ENCODE data around the gene LCT. TPM values are rescaled to one million over a fixed set of nuclear protein-coding genes. Genes with fewer than 3 reads are reported as not detected.
A peak's percentile ranks its signal among the peaks of the same experiment; 100 is the strongest.

LCT gene
- total and polyA plus RNA-seq, 2 of the 4 experiments (the other 2 are of a cell fraction), result under 0.01 TPM; not detected in 1

GRCh38 chr2:135797497-135798274 is 39.3 kb downstream of the LCT start (continued):
- TF ChIP-seq, protein P1, sequence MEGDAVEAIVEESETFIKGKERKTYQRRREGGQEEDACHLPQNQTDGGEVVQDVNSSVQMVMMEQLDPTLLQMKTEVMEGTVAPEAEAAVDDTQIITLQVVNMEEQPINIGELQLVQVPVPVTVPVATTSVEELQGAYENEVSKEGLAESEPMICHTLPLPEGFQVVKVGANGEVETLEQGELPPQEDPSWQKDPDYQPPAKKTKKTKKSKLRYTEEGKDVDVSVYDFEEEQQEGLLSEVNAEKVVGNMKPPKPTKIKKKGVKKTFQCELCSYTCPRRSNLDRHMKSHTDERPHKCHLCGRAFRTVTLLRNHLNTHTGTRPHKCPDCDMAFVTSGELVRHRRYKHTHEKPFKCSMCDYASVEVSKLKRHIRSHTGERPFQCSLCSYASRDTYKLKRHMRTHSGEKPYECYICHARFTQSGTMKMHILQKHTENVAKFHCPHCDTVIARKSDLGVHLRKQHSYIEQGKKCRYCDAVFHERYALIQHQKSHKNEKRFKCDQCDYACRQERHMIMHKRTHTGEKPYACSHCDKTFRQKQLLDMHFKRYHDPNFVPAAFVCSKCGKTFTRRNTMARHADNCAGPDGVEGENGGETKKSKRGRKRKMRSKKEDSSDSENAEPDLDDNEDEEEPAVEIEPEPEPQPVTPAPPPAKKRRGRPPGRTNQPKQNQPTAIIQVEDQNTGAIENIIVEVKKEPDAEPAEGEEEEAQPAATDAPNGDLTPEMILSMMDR (conservative IDR thresholded peaks at IDR 0.05; ENCODE audit: low read depth, low read length), result peak; percentile 93

GRCh38 chr2:135796606-135797005 is 40.4 kb downstream of the LCT start:
- Histone ChIP-seq H3K4me3 (ENCODE audit: insufficient read depth, low read depth, low read length) (no peak overlapping the region), H3K9me1 (ENCODE audit: insufficient read depth, low read length) (0 out of 2 replicates have a peak, but pooled peaks cover 1% of the 10 kb centered on the region), H3K4me2 (ENCODE audit: low read depth, low read length) (no peak overlapping the region), H3K23ac (ENCODE audit: low read depth, low read length) (no peak overlapping the region), H2AK9ac (replicated peaks; ENCODE audit: low read depth, low read length, poor library complexity) (no peak overlapping the region), H4K5ac (ENCODE audit: low read depth, low read length) (no peak overlapping the region), H2BK15ac (ENCODE audit: low read depth, low read length) (no peak overlapping the region), H2AK5ac (ENCODE audit: low read depth, low read length) (no peak overlapping the region), H3K79me1 (ENCODE audit: low read depth in 1 of 2, low read length in 2 of 2) (no peaks in the 10 kb centered on the region), H4K91ac (ENCODE audit: insufficient read depth, low read depth, low read length) (no peak overlapping the region), H4K20me1 (ENCODE audit: insufficient read depth, low read length) (no peaks in the 10 kb centered on the region), H3K36me3 (ENCODE audit: control insufficient read depth, insufficient read depth, low read length) (no peaks in the 10 kb centered on the region), H3K18ac (ENCODE audit: low read depth, low read length) (no peak overlapping the region), H3K27ac (ENCODE audit: insufficient read depth, low read length) (no peak overlapping the region), H4K8ac (ENCODE audit: low read depth in 2 of 2, low read length in 2 of 2) (no peak overlapping the region), H3K4me1 (ENCODE audit: control insufficient read depth, insufficient read depth, low read length) (peaks cover 1% of the 10 kb centered on the region), H2BK20ac (ENCODE audit: low read depth, low read length) (no peak overlapping the region), H3K9me3 (ENCODE audit: control insufficient read depth, insufficient read depth, low read length) (peaks cover 8% of the 10 kb centered on the region; the same call in 1 of the 2 replicates), H2BK5ac (ENCODE audit: low read depth, low read length, poor library complexity, severe bottlenecking) (no peak overlapping the region), H3K56ac (ENCODE audit: extremely low read depth, insufficient read depth, low read length) (no peak overlapping the region), H2BK120ac (ENCODE audit: low read depth, low read length) (no peak overlapping the region), H3K4ac (ENCODE audit: low read depth, low read length) (no peak overlapping the region), H2AFZ (replicated peaks; ENCODE audit: low read length, poor library complexity) (no peak overlapping the region), H3K14ac (replicated peaks; ENCODE audit: low read depth, low read length) (no peak overlapping the region), H3K9ac (ENCODE audit: low read depth, low read length) (no peak overlapping the region), H3K27me3 (ENCODE audit: control insufficient read depth, insufficient read depth, low read length) (no peaks in the 10 kb centered on the region)
- no peak for DNase-seq
- POLR2A ChIA-PET (ENCODE audit: unreplicated experiment), result no interaction called here
- intact Hi-C loops (cut with micrococcal nuclease) (loop anchor here (1.0 to 5.0 kb wide), 2 partner anchors 792 to 809 kb away; no protein-coding TSS in a partner anchor), in situ Hi-C loops (cut with MboI; ENCODE audit: low sequenced_read_pairs) (no loop called here), dilution Hi-C loops (cut with HindIII; ENCODE audit: low sequenced_read_pairs, unreplicated experiment) (no loop called here)
- WGBS, 2 experiments (ENCODE audit: extremely low coverage in 2 of 2, insufficient read length in 1 of 2), result no CpG with 5 or more reads among the region's 8 CpGs
- CTCF ChIA-PET, result interaction anchor here (0.8 to 1.8 kb wide), 5 partner anchors 10 to 808 kb away, joined by 3 to 7 read pairs (median 3); no protein-coding TSS in a partner anchor
- TF ChIP-seq NFE2L2 (IDR thresholded peaks at IDR 0.05; ENCODE audit: low read depth, low read length) (no peak), BHLHE40 (IDR thresholded peaks at IDR 0.05; ENCODE audit: low read depth, low read length) (no peak), MXI1 (IDR thresholded peaks at IDR 0.05; ENCODE audit: borderline replicate concordance, low read depth, low read length) (no peak), SMC3 (IDR thresholded peaks at IDR 0.05; ENCODE audit: low read depth, low read length) (no peak), USF2 (IDR thresholded peaks at IDR 0.05; ENCODE audit: low read depth, low read length) (no peak), POLR2A (IDR thresholded peaks at IDR 0.05; ENCODE audit: low read depth, low read length) (no peak), MAZ (IDR thresholded peaks at IDR 0.05; ENCODE audit: borderline replicate concordance, low read depth, low read length) (no peak), RAD21 (IDR thresholded peaks at IDR 0.05; ENCODE audit: low read length) (no peak), CEBPB (IDR thresholded peaks at IDR 0.05; ENCODE audit: low read depth, low read length) (no peak), RCOR1 (IDR thresholded peaks at IDR 0.05; ENCODE audit: insufficient replicate concordance, low read length) (no peak)
- TF ChIP-seq, protein P1 (conservative IDR thresholded peaks at IDR 0.05; ENCODE audit: low read depth, low read length), result no peak
- ATAC-seq (ENCODE audit: low read depth), result no peak
- BruUV-seq (replicated peaks), result no TSS peak

Measured in IMR-90 (cell line).